Vagina (tissue), 2 donors: ENCODE data around the gene EPS15. TPM values are rescaled to one million over a fixed set of nuclear protein-coding genes. Genes with fewer than 3 reads are reported as not detected.

ENCODE experiments used
- DNase-seq, 2 donors: peaks; one replicate each; pipeline ENCODE4 v3.0.0-alpha.2; 2017; ENCODE audit errors: extremely low spot score in 2 of 2
- H3K27ac ChIP-seq: fragments of 200-600 bp; sonication (generic); one replicate; pipeline ENCODE4 v1.5.1; 2019
- H3K27me3 ChIP-seq: fragments of 200-600 bp; sonication (generic); one replicate; pipeline ENCODE4 v1.5.1; 2019
- H3K36me3 ChIP-seq, 2 donors: fragments of 200-600 bp; sonication (generic); one replicate each; pipeline ENCODE4 v1.5.1; 2017 to 2019
- H3K4me1 ChIP-seq: fragments of 200-600 bp; sonication (generic); one replicate; pipeline ENCODE4 v1.5.1; 2019
- H3K4me3 ChIP-seq, 2 donors: fragments of 200-600 bp; sonication (generic); 1 replicate in 1 of 2; 2 replicates in 1 of 2; pipeline ENCODE4 v1.5.1; 2016 to 2019
- H3K9me3 ChIP-seq: fragments of 200-600 bp; sonication (generic); one replicate; pipeline ENCODE4 v1.5.1; 2019
- POLR2A ChIP-seq, 2 donors: fragments of 450-650 bp; IDR thresholded peaks; one replicate each; pipeline ENCODE4 v1.6.1; 2017; ENCODE audit warnings: antibody characterized with exemption in 2 of 2, mild to moderate bottlenecking in 2 of 2, moderate library complexity in 2 of 2
- POLR2AphosphoS5 ChIP-seq, 2 donors: sonication (generic); formaldehyde crosslinking; IDR thresholded peaks; one replicate each; pipeline ENCODE4 v1.9.0; 2017; ENCODE audit warnings: antibody characterized with exemption in 2 of 2, mild to moderate bottlenecking in 2 of 2, low read depth in 1 of 2; ENCODE audit not compliant: insufficient read depth in 1 of 2
- intact Hi-C: fragments of 100-400 bp; cut with DNase I; formaldehyde crosslinking; loops from one replicate; pipeline ENCODE4 v1.15.1; 2023
- total RNA-seq: library from RNA; depleted of rRNA; stranded (reverse); fragments of >200 nt; gene quantifications from one replicate; pipeline ENCODE4 v1.2.3, GENCODE V29; 2016
- TF ChIP-seq, protein P1 (sequence below), 3 experiments: fragments of 450-650 bp in 2 of 3; fragments of 200-600 bp in 1 of 3; sonication (generic) in 1 of 3; IDR thresholded peaks; one replicate each; pipeline ENCODE4 v1.5.1; 2017 to 2019; ENCODE audit warnings: antibody characterized with exemption in 3 of 3, mild to moderate bottlenecking in 2 of 3, moderate library complexity in 2 of 3

The EPS15 gene
- total RNA-seq, 1 donor from 2014 or later, result 70.5 TPM

DNA sequence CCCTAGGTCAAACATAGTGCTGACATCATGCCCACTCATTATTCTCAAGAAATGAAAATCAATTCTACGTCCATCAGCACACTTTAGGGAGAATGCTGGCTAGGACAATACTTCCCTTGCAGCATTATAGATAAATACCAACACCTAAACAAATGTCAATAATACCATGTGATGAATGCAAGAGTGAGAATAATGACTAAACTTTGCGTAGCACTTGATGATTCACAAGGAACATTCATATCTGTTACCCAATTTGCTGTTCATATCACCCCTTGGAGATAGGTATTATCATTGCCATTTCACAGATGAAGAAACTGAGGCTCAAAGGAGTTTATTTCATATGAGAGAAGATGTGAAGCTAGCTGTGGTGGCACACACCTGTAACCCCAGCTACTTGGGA is 24.8 kb upstream of the EPS15 start:
- Histone ChIP-seq H3K9me3 (no peaks in the 10 kb centered on the region), H3K27ac (no peak overlapping the region), H3K4me1 (no peaks in the 10 kb centered on the region), H3K4me3 (no peak overlapping the region), H3K27me3 (no peaks in the 10 kb centered on the region), H3K36me3 (no peaks in the 10 kb centered on the region)
- intact Hi-C loops, result no loop called here
- DNase-seq, result no peak
- no peak for TF ChIP-seq POLR2AphosphoS5 (IDR thresholded peaks at IDR 0.05; ENCODE audit: insufficient read depth in 1 of 2, low read depth in 1 of 2)
- TF ChIP-seq, protein P1, sequence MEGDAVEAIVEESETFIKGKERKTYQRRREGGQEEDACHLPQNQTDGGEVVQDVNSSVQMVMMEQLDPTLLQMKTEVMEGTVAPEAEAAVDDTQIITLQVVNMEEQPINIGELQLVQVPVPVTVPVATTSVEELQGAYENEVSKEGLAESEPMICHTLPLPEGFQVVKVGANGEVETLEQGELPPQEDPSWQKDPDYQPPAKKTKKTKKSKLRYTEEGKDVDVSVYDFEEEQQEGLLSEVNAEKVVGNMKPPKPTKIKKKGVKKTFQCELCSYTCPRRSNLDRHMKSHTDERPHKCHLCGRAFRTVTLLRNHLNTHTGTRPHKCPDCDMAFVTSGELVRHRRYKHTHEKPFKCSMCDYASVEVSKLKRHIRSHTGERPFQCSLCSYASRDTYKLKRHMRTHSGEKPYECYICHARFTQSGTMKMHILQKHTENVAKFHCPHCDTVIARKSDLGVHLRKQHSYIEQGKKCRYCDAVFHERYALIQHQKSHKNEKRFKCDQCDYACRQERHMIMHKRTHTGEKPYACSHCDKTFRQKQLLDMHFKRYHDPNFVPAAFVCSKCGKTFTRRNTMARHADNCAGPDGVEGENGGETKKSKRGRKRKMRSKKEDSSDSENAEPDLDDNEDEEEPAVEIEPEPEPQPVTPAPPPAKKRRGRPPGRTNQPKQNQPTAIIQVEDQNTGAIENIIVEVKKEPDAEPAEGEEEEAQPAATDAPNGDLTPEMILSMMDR (IDR thresholded peaks at IDR 0.05), result no peak
- no peak for TF ChIP-seq POLR2A (IDR thresholded peaks at IDR 0.05)

GRCh38 chr1:51542158-51542953 is 23.3 kb upstream of the EPS15 start:
- Histone ChIP-seq H3K27ac (no peak overlapping the region), H3K4me3 (no peak overlapping the region), H3K27me3 (no peaks in the 10 kb centered on the region), H3K9me3 (no peaks in the 10 kb centered on the region), H3K36me3 (no peaks in the 10 kb centered on the region), H3K4me1 (no peaks in the 10 kb centered on the region)
- no peak for DNase-seq
- TF ChIP-seq POLR2A (IDR thresholded peaks at IDR 0.05), result no peak
- TF ChIP-seq, protein P1 (IDR thresholded peaks at IDR 0.05), result no peak
- TF ChIP-seq POLR2AphosphoS5 (IDR thresholded peaks at IDR 0.05; ENCODE audit: insufficient read depth in 1 of 2, low read depth in 1 of 2), result no peak
- intact Hi-C loops, result no loop called here

- H3K9me3 ChIP-seq, result no peaks in the 10 kb centered on the region
- no peak overlapping the region for H3K27ac ChIP-seq
- no peak overlapping the region for H3K4me3 ChIP-seq
- no peaks in the 10 kb centered on the region for H3K4me1 ChIP-seq
- intact Hi-C loops, result no loop called here
- DNase-seq, result no peak
- TF ChIP-seq, protein P1 (IDR thresholded peaks at IDR 0.05), result no peak
- TF ChIP-seq POLR2A (IDR thresholded peaks at IDR 0.05), result no peak
- no peak for TF ChIP-seq POLR2AphosphoS5 (IDR thresholded peaks at IDR 0.05; ENCODE audit: insufficient read depth in 1 of 2, low read depth in 1 of 2)
- H3K36me3 ChIP-seq, result no peaks in the 10 kb centered on the region
- no peaks in the 10 kb centered on the region for H3K27me3 ChIP-seq
Measured at GRCh38 chr1:51541313-51542050, 22.4 kb upstream of the EPS15 start.

DNA sequence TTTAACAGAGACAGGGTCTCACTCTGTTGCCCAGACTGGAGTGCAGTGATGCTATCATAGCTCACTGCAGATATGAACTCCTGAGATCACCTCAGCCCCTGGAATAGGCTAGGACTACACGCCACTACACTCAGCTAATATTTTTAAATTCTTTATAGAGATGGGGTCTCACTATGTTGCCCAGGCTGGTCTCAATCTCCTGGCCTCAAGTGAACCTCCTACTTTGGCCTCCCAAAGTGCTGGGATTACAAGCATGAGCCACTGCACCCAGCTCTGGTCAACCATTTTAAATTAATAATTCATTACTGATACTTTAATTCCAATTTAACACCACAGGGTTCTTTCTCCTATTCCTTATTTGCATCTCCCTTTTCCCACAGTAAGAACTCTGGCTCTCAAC is 18.5 kb upstream of the EPS15 start:
- Histone ChIP-seq H3K4me1 (no peaks in the 10 kb centered on the region), H3K4me3 (no peak overlapping the region), H3K27me3 (no peaks in the 10 kb centered on the region), H3K36me3 (no peaks in the 10 kb centered on the region), H3K9me3 (no peaks in the 10 kb centered on the region), H3K27ac (no peak overlapping the region)
- TF ChIP-seq POLR2AphosphoS5 (IDR thresholded peaks at IDR 0.05; ENCODE audit: insufficient read depth in 1 of 2, low read depth in 1 of 2), result no peak
- no peak for TF ChIP-seq POLR2A (IDR thresholded peaks at IDR 0.05)
- TF ChIP-seq, protein P1 (IDR thresholded peaks at IDR 0.05), result no peak
- intact Hi-C loops, result no loop called here
- DNase-seq, result no peak
